SK-N-SH treated with all-trans-retinoic acid at 6 μM for 48 hours (cell line): Measurements from ENCODE around the gene FGF10.

ENCODE experiments used
- CREB5 ChIP-seq: fragments of 250-450 bp; sonication (Bioruptor Pico); IDR thresholded peaks from 2 replicates; pipeline ENCODE4 v1.5.1; 2020; ENCODE audit warnings: low read depth, mild to moderate bottlenecking, moderate library complexity
- OSR1 ChIP-seq: fragments of 250-450 bp; sonication (Bioruptor Pico); IDR thresholded peaks from 2 replicates; pipeline ENCODE4 v1.8.0; 2022; ENCODE audit warnings: moderate library complexity, mild to moderate bottlenecking, inconsistent platforms
- PATZ1 ChIP-seq: fragments of 250-450 bp; sonication (Bioruptor Pico); IDR thresholded peaks from 2 replicates; pipeline ENCODE4 v1.8.0; 2020; ENCODE audit warnings: mild to moderate bottlenecking, moderate library complexity, borderline replicate concordance
- RARB ChIP-seq: fragments of 250-450 bp; sonication (Bioruptor Pico); IDR thresholded peaks from 2 replicates; pipeline ENCODE4 v1.8.0; 2021; ENCODE audit warnings: mild to moderate bottlenecking, moderate library complexity
- SNAI2 ChIP-seq: fragments of 250-450 bp; sonication (Bioruptor Pico); IDR thresholded peaks from 2 replicates; pipeline ENCODE4 v1.5.0; 2020; ENCODE audit warnings: mild to moderate bottlenecking, moderate library complexity
- ZFP3 ChIP-seq: fragments of 250-450 bp; sonication (Bioruptor Pico); IDR thresholded peaks from 2 replicates; pipeline ENCODE4 v1.5.0; 2020; ENCODE audit warnings: mild to moderate bottlenecking, moderate library complexity

GRCh38 chr5:44389823-44390143 lies 563 bp upstream of the FGF10 start:
- no peak for TF ChIP-seq SNAI2 (CRISPR knock-in tag)
- TF ChIP-seq PATZ1 (CRISPR knock-in tag): no peak
- no peak for TF ChIP-seq OSR1 (CRISPR knock-in tag)
- TF ChIP-seq CREB5 (CRISPR knock-in tag): no peak
- TF ChIP-seq RARB (CRISPR knock-in tag): no peak
- no peak for TF ChIP-seq ZFP3 (CRISPR knock-in tag)
